Measurements from ENCODE around the gene WNT1. TPM values are rescaled to one million over a fixed set of nuclear protein-coding genes. Genes with fewer than 3 reads are reported as not detected.

The WNT1 gene
- not detected for total RNA-seq

- DNase-seq: no peak
Observed at GRCh38 chr12:48978291-48978740, at the start of gene WNT1. TSS of gene WNT1 (plus strand) at chr12:48978322. CDS start at chr12:48978651, 329 bp downstream.

DNA sequence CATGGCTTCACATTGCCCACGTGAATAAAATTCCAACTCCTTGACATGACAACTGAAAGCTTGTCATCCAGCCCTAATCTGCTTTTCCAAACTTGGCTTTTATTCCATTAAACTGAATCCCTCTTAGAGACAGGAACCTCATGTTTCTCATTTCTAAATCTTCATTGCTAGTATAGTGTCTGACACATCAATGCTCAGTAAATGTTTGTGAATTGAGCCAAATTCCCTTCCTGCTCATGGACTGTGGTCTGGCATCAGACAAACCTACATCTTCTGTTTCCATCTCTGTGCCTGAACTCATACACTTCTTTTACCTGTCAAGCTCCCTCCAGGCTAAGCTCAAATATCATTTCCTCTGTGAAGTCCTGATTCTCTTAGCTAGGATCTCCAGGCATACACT is 48.6 kb upstream of the WNT1 start:
- no peak for DNase-seq

DNA sequence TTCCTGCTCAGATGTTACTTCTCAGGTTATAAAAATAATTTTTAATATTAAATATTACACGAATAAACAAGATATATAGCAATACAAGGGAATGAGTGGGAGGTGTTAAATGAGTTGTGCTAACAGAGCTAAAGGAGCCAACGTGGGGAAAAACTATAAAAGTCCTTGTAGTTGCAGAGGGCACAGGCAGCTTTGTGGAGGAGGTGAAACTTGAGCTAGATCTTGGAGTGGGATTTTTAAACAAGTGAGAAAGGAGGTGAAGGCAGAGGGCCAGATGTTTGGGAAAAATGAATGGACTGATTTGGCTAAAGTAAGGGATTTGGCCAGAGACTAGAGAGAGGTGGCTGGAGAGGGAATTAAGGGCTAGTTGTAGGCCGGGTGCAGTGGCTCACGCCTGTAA is 47.6 kb upstream of the WNT1 start:
- no peak for DNase-seq

GRCh38 chr12:48932878-48933277 is 45.2 kb upstream of the WNT1 start:
- no peak for DNase-seq

DNA sequence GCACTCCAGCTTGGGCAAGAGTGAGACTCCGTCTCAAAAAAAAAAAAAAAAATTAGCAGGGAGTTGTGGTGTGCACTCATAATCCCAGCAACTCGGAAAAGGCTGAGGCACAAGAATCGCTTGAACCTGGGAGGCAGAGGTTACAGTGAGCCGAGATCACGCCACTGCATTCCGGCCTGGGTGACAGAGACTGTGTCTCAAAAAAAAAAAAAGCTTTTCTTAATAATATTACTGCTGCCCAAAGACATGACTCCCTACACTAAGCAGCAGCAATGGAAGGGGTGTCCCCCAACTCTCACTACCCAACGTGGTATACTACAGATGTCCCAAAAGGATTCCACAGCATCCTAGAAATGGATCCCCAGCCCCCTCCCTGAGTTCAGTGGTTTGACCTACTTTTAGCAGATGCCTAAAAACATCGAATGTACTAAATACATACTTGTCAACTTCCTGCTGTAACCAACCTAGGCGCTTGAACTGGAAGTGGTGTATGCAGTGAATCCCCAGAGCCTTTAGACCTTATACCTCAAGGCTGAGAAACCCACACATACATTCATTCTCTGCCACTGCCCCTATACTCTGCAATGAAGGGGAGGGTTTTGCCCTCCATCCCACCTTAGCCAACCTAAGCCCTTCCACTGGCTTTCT is 44.3 kb upstream of the WNT1 start:
- DNase-seq: no peak

DNA sequence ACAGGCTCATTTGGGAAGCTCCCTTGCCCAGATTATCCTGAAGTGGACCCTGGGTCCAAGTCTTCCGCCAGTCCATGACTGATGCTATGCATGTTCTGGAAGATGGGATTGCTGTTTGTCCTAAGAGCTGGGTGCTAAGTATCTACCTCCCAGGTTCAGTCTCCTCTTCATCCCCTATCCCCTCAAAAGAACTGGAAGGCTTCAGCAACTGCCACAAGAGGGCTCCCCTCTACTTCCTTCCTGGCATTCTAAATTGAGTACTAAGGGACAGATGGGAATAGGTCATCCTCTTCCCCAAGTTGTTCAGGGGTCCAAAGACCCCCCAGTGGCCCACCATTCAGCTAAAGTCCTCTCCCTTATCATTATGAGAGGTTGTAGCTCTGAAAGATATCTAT is 43.8 kb upstream of the WNT1 start:
- DNase-seq: no peak

DNA sequence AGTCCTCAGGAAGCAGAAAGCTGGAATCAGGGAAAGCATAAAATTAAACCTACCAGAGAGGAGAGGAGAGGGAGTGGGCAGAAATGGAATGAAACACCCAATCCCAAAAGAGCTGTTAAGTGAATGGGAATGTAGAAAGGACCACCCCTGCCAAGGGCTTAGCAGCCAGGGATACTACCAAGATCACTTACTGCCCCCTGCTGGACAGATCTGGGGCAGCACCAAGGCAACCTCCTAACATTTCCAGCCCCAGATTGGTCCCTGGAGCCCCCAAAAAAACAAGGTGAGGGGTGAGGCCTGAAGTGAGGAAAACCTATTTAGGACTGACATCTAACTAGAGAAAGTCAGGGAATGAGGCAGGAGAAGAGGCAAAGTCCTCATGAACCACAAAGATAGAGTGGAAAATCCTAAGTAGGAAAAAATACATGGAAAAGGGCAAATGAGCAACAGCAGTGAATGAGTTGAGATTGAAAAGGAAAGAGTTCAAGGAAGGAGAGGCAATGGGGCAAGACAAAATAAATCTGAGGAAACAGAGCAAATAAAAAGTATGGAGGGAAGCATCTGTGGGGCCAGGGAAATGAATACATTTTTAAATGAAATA is 41.6 kb upstream of the WNT1 start:
- no peak for DNase-seq

DNA sequence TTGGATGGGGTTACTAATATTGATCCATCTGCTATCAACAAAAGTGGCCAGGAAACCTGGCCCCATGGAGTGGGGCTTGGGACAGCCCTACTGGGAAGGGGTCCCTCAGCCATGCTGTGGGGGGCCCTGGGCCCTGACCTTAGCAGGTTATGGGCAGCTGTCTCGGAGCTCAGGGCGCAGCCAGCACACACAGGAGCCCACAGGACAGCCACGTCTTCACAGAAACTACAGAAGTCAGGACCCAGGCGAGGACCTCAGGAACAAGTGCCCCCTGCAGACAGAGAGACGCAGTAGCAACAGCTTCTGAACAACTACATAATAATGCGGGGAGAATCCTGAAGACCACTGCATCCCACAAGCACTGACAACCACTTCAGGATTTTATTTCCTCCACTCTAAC is 41.0 kb upstream of the WNT1 start:
- no peak for DNase-seq

GRCh38 chr12:48938805-48939204 is 39.3 kb upstream of the WNT1 start:
- DNase-seq: no peak

- DNase-seq: no peak
Observed at GRCh38 chr12:48940181-48940580, 37.9 kb upstream of the WNT1 start.

DNA sequence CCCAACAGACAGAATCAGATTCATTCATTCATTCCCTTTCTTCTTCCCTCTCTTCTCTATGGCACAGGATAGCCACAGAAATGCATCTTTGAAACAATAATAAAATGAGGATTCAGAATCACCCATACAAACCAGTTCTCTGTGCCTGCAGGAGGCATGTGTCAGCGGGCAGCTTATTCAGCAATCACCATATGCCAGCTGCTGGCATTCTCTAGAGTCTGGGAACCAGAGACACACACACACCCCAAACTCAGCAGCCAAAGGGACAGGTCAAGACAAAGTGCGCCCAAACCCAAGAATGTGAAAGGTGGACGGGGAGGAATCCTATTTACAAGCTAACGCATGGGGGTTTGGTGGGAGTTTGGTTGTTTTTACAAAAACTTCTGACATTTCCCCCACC is 34.9 kb upstream of the WNT1 start:
- DNase-seq: no peak

GRCh38 chr12:48946205-48946604 is 31.9 kb upstream of the WNT1 start:
- DNase-seq: no peak

GRCh38 chr12:48946943-48947342 is 31.2 kb upstream of the WNT1 start:
- no peak for DNase-seq

DNA sequence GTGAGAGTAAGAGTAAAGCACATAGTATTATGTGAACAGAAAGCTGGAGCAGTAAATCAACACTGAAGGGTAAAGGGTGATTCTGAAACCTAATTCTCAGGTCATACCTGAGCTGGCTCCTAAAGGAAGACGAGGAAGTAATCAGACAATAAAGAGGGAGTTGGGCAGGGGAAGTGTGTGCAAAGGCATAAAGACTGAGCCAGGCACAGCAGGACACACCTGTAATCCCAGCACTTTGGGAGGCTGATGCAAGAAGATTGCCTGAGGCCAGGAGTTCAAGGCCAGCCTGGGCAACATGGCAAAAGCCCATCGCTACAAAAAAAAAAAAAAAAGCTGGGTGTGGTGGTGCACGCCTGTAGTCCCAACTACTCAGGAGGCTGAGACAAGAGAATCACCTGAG is 30.4 kb upstream of the WNT1 start:
- DNase-seq: no peak

- DNase-seq: no peak
Observed at GRCh38 chr12:48952691-48953090, 25.4 kb upstream of the WNT1 start.

- DNase-seq: no peak
Observed at GRCh38 chr12:48954061-48954460, 24.1 kb upstream of the WNT1 start.

DNA sequence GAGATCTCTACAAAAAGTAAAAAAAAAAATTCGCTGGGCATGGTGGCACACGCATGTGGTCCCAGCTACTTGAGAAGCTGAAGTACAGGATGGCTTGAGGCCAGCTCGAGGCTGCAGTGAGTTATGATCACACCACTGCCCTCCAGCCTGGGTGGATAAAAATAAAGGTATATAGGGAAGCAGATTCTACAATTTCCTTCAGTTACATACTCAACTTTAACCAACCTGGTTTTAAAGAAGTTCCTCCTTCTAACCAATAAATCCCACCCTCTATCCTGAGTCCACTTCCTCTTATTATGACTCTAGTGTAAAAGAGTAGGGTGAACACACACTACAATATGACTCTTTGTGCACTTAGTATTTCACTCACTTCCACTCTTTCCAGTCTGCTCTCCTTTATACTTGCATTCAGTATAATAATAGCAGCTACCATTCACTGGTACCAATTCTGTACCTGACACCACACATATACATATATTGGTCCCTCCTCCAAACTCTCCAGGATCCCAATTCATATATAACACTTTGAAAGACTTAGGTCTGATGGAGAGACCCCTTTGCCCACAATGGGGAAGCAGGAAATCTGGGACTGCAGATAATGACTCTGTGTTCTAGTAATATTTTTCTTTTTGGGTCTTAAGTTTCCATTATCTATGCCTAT is 23.2 kb upstream of the WNT1 start:
- no peak for DNase-seq

DNA sequence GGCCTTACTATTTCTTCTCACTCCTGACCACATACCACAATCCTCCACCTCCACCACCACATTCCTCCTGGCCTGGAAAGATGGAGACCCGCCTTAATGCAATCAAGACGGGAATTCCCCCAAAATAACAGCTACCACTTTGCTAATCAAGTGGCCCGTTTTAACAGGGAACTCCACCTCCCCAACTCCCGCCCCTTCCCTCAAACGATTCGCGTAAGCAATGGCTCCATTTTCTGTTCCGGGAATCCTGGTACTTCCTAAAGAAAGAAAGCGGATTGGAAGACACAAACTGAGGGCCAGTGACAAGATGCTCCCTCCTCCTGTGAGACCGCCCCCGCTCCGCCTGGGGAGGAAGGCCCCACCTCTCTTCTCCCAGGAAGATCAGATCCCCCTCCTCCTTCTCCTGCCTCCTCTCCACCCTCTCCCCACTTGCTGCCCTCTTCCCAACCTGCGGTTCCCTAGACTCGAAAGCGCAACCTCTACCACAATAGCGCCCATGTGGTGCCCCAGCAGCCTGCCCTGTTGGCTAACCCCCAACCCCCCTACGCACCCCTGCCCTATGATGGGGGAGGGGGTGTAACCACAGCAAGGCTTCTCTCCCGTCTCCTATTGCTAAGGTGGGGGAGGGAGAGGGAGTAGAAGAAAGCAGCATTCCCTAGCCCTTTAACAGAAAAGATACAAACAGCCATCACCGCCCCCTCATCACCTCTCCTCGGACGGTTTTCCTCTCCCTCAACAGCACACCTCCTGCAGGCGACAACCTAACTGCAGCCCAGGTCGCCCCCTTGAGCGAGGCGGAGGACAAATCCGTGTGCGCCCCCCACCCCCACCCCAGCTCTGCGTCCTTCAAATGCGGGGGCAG is 21.6 kb upstream of the WNT1 start:
- peak; percentile 83 for DNase-seq

DNA sequence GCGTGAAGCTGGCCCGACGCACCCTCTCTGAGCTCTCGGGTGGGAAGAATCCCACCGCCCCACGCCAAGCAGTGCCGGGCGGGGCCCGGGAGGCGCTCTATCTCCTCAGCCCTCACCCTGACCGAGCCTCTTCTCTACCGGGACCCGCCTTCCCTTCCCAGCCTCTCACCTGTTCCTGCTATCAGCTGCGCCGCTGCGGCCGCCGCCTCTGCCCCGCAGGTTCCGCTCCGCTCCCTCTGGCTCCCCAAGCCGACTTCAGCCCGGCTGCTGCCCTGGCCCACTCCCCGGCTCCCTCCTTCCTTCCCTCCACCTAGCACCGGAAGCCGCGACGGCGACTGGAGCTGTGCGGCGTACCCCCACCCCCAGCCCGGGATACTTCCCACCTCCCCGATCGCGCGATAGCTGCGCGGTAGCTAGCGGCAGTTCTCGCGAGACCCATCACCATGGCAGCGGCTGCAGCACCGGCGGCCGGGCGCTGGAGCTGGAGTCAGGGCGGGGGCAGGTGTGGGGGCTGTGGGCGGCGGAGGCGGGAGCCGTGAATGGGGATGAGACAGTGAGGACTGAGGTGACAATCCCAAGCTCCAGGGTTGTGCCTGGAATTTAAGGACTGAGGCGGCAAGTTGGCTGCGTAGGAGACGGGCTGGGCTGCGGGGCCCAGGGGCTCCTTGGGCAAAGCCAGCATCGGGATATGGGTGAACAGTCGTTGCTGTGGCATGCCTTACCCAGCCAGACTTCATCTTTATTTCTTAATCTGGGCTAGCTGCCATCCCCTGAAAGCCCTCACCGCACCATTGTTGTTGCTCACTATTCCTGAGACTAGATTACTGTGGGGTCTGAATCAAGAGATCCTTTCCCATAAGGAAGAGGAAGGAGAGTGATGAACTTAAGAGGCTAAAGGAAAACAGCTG is 20.7 kb upstream of the WNT1 start, which contains the start of gene ARF3:
Gene ARF3 (minus strand): TSS at position 347 of the 908 bp plus-strand sequence. CDS start 16,392 bp downstream, outside the sequence.
- peak; percentile 92 for DNase-seq

DNA sequence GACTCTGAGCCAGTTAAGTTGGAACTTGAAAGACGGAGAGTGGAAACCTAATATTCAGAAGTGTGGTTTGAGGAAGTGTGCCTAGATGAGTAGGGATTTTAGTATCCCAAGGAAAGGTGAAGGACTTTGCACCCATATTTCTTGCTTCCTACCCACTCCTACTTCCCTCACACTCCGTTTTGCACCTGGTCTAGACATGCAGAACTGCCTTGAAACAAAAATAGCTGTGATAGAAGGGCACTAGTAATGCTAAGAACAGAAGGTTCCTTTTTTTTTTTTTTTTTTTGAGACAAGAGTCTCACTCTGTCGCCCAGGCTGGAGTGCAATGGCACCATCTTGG is 20.1 kb upstream of the WNT1 start:
- DNase-seq: no peak

DNA sequence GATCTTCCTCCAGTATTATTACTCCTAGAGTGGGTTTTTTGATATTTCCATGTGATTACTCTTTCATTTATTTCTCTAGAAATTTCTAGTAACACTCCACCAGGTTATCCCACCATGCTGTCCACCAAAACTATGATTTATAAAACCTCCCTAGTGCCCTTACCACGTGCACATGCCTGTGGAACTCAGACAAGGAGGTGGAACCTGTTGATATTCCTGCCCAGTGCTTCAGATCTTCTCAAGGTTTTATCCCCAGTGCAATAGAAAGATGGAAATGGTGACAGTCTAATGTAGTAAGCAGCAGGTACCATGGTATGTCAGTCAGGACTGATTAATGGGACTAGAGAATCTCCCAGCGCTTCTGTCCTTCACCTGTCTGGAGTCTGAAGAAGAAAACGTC is 17.3 kb upstream of the WNT1 start:
- DNase-seq: no peak

- no peak for DNase-seq
Observed at GRCh38 chr12:48961331-48961730, 16.8 kb upstream of the WNT1 start.
